GM13977 (cell line): ENCODE results near the gene CCS.
"Not testable (repeated sequence)": the region's sequence is repeated elsewhere in the genome, so short reads cannot be mapped to it uniquely, and the experiment has no call there.

ENCODE experiments used
- DNase-seq: peaks from one replicate; pipeline ENCODE4 v3.0.0; 2012; ENCODE audit warnings: low spot score
- in situ Hi-C: fragments of 300-500 bp; cut with MboI; formaldehyde crosslinking; loops from one replicate; pipeline ENCODE4 v1.12.0; 2022; ENCODE audit warnings: low sequenced_read_pairs, low pct_unique_long_range_greater_than_20kb, mixed read lengths, inconsistent platforms; ENCODE audit not compliant: unreplicated experiment
- TF ChIP-seq, protein P1 (sequence below): IDR thresholded peaks from 2 replicates; pipeline ENCODE4 v1.5.1; 2012; ENCODE audit warnings: mild to moderate bottlenecking, control low read depth; ENCODE audit not compliant: insufficient read depth; ENCODE audit errors: extremely low read depth, missing control alignments

The CCS gene

DNA sequence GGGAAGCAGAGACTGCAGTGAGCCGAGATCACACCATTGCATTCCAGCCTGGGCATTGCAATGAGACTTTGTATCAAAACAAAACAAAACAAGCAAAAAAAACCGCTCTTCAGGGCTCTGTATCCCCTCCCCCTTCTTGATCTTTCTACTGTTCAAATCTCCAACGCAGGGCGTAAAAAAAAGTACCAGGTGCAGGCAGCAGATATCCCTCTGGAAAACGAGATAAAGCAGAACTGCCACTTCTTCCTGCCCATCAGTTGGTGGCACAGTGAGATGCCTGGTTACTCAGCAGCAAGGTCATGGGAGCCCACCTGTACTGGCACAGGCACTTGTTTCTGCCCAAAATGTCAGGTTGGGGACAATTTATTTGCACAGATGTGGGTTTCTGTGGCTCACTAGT is 11.2 kb downstream of the CCS start:
- in situ Hi-C loops, result no loop called here
- TF ChIP-seq, protein P1, sequence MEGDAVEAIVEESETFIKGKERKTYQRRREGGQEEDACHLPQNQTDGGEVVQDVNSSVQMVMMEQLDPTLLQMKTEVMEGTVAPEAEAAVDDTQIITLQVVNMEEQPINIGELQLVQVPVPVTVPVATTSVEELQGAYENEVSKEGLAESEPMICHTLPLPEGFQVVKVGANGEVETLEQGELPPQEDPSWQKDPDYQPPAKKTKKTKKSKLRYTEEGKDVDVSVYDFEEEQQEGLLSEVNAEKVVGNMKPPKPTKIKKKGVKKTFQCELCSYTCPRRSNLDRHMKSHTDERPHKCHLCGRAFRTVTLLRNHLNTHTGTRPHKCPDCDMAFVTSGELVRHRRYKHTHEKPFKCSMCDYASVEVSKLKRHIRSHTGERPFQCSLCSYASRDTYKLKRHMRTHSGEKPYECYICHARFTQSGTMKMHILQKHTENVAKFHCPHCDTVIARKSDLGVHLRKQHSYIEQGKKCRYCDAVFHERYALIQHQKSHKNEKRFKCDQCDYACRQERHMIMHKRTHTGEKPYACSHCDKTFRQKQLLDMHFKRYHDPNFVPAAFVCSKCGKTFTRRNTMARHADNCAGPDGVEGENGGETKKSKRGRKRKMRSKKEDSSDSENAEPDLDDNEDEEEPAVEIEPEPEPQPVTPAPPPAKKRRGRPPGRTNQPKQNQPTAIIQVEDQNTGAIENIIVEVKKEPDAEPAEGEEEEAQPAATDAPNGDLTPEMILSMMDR, result no peak
- no peak for DNase-seq

DNA sequence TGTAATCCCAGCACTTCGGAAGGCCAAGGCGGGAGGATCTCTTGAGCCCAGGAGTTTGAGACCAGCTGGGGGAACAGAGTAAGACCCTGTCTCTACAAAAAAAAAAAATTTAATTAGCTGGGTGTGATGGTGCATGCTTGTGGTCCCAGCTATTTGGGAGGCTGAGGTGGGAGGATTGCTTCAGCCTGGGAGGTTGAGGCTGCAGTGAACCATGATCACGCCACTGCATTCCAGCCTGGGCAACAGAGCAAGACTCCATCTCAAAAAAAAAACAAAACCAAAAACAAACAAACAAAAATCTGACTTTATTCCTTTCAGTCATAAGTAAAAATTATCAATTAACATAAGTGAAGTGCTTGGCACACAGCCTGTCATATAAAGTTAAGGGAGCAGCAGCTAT is 13.6 kb downstream of the CCS start:
- DNase-seq, in situ Hi-C loops: not testable (repeated sequence)

DNA sequence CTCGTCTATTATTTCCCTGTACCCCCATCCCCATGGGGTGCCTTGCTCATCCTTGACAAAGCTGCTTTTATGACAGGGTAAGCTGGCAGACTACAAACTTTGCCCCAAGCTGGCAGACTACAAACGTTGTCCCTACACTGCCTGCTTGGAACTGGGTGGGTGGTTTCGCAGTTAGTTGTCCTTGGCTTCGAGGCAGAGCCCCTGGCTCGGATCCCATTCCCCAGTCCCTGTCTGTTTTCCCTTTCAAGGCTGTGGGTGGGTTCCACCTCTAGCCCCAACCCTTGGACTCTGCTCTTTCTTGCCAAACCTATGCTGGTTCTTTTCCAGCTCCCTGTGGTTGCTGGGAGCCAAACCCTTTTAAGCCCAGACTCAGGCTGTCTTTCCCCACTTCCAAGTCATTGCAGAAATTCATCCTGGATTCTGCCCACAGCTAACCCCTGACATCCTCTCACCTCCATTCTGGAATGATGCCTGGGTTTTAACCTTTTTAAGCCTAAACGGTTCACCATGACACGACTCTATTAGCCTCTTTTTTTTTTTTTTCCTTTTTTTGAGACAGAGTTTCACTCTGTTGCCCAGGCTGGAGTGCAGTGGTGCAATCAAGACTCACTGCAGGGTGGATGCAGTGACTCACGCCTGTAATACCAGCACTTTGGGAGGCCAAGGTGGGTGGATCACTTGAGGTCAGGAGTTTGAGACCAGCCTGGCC is 14.3 kb downstream of the CCS start:
- DNase-seq, result no peak
- TF ChIP-seq, protein P1, result no peak
- in situ Hi-C loops, result no loop called here

DNA sequence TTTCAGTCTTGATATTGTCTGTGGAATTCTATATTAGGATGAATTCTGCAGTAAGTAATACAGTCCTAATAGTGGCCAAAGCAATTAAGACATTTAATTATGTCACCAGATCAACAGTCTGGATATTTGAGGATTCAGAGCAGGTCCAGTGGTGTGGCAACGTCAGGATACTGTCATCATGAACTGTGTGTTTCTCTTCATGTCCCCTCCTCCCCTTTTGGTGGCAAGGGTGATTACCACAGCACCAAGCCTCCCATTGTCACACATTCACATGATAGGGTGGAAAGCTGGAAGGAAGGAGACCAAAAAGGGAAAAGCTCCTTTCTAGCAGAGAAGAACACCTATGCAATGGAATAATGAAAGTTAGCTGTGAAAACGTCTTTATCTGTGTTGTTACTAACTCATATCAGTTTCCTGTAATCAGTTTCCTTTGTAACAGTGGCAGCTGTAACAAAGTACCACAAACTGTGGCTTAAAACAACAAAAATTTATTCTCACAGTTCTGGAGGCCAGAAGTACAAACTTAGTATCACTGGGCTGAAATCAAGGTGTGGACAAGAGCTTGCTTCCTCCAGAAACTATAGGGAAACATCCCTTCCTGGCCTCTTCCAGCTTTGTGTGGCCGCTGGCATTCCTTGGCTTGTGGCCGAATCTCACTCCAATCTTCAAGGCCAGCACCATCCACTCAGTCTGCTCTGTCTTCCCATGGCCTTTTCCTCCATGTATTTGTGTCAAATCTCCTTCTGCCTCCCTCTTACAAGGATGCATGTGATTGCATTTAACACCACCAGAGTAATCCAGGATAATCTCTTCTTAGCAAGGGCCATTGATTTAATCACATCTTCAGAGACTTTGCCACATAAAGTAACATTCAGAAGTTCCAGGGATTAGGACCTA is 17.0 kb downstream of the CCS start:
- TF ChIP-seq, protein P1, result no peak
- in situ Hi-C loops, result no loop called here
- no peak for DNase-seq

DNA sequence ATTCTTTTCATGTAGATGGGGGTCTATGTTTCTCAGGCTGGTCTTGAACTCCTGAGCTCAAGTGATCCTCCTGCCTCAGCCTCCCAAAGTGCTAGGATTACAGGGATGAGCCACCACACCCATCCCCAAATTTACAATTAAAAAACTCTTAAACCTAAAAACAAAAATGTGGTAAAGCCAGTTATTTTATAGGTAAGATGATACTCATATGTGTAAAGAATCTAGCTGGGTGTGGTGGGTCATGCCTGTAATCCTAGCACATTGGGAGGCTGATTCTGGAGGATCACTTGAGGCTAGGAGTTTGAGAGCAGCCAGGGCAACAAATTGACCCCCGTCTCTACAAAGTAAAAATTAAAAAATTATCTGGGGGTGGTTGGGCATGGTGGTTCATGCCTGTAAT is 19.5 kb downstream of the CCS start:
- no peak for DNase-seq
- TF ChIP-seq, protein P1, result no peak
- in situ Hi-C loops, result no loop called here

DNA sequence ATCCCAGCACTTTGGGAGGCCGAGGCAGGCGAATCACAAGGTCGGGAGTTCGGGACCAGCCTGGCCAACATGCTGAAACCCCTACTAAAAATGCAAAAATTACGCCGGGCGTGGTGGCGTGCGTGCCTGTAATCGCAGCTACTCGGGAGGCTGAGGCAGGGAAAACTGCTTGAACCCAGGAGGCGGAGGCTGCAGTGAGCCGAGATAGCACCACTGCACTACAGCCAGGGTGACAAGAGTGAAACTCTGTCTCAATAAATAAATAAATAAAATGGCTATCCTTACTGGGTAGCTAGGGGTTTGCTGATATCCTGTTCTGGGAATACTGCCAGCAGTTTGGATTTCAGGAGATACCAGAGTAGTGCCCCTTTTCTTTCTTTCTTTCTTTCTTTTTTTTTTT is 21.1 kb downstream of the CCS start:
- TF ChIP-seq, protein P1, result no peak
- in situ Hi-C loops, result no loop called here
- DNase-seq, result no peak
